HepG2 (cell line): ENCODE data around the gene TSPAN32.

Experiments
- KAT7 ChIP-seq: IDR thresholded peaks from 2 replicates; pipeline ENCODE4 v1.6.1; 2018; ENCODE audit warnings: borderline replicate concordance, missing compliant biosample characterization
- RFX5 ChIP-seq: IDR thresholded peaks from 2 replicates; pipeline ENCODE4 v1.6.1; 2011; ENCODE audit warnings: low read depth, low read length, improper control_type of control experiment
- ZBTB38 ChIP-seq: sonication (generic); formaldehyde crosslinking; IDR thresholded peaks from 2 replicates; pipeline ENCODE4 v1.5.1; 2020; ENCODE audit warnings: mild to moderate bottlenecking, missing genetic modification reagents
- ZMYM3 ChIP-seq: sonication (generic); formaldehyde crosslinking; IDR thresholded peaks from 2 replicates; pipeline ENCODE4 v1.5.1; 2020; ENCODE audit warnings: mild to moderate bottlenecking, missing genetic modification reagents
- ZNF12 ChIP-seq: sonication (generic); formaldehyde crosslinking; IDR thresholded peaks from 2 replicates; pipeline ENCODE4 v1.5.0; 2020; ENCODE audit warnings: missing genetic modification reagents
- ZNF703 ChIP-seq: sonication (generic); formaldehyde crosslinking; IDR thresholded peaks from 2 replicates; pipeline ENCODE4 v1.5.1; 2020; ENCODE audit warnings: missing genetic modification reagents, mild to moderate bottlenecking, moderate library complexity, borderline replicate concordance
- TF ChIP-seq, protein P1 (sequence below): sonication (generic); formaldehyde crosslinking; IDR thresholded peaks from 2 replicates; pipeline ENCODE4 v1.5.0; 2020; ENCODE audit warnings: mild to moderate bottlenecking, missing genetic modification reagents, moderate library complexity
- TF ChIP-seq, protein P2 (sequence below): sonication (generic); formaldehyde crosslinking; IDR thresholded peaks from 2 replicates; pipeline ENCODE4 v1.4.0; 2020; ENCODE audit warnings: missing genetic modification reagents
- TF ChIP-seq, protein P3 (sequence below): sonication (generic); formaldehyde crosslinking; IDR thresholded peaks from 2 replicates; pipeline ENCODE4 v1.8.1; 2023; ENCODE audit warnings: missing genetic modification reagents, mild to moderate bottlenecking, borderline replicate concordance
- TF ChIP-seq, protein P4 (sequence below): sonication (generic); formaldehyde crosslinking; IDR thresholded peaks from 2 replicates; pipeline ENCODE4 v1.8.1; 2023; ENCODE audit warnings: missing genetic modification reagents, inconsistent platforms, borderline replicate concordance

DNA sequence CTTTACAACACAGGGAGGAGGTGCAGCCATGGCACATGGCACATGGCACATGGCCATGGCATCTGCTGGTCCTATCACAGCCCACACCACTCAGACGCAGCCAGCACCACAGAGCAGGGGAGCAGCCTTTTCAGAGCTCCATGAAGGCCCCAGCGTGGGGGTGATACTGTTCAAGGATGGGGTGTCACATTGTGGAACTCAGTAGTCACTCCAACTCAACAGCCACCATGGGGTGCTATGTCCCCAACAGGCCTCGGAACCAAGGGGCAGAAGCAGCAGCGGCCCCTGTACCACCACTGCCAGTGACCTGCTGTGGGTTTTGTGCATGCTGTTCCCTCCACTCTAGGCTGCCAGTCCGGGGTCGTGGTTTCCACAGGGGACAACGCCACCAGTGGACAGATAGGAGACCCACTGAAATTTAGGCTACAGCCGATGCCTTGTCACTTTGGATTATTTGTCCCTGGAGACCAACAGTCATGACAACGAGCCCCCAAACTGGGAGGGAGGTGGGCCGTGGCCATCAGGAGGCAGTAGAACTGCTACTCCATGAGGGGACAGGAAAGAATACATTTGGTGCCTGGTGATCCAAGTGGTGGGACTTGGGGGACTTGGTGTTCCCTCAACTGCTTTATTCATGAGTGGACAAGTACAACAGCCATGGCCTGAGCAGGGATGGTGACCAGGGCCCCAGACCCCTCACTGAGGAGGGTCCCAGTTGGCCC is 44.9 kb downstream of the TSPAN32 start:
- TF ChIP-seq RFX5, result no peak
- no peak for TF ChIP-seq ZNF703 (CRISPR knock-in tag)
- TF ChIP-seq, protein P1, sequence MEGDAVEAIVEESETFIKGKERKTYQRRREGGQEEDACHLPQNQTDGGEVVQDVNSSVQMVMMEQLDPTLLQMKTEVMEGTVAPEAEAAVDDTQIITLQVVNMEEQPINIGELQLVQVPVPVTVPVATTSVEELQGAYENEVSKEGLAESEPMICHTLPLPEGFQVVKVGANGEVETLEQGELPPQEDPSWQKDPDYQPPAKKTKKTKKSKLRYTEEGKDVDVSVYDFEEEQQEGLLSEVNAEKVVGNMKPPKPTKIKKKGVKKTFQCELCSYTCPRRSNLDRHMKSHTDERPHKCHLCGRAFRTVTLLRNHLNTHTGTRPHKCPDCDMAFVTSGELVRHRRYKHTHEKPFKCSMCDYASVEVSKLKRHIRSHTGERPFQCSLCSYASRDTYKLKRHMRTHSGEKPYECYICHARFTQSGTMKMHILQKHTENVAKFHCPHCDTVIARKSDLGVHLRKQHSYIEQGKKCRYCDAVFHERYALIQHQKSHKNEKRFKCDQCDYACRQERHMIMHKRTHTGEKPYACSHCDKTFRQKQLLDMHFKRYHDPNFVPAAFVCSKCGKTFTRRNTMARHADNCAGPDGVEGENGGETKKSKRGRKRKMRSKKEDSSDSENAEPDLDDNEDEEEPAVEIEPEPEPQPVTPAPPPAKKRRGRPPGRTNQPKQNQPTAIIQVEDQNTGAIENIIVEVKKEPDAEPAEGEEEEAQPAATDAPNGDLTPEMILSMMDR (CRISPR knock-in tag), result no peak
- TF ChIP-seq, protein P2, sequence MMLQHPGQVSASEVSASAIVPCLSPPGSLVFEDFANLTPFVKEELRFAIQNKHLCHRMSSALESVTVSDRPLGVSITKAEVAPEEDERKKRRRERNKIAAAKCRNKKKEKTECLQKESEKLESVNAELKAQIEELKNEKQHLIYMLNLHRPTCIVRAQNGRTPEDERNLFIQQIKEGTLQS (CRISPR knock-in tag), result no peak
- TF ChIP-seq ZNF12 (CRISPR knock-in tag), result no peak
- TF ChIP-seq KAT7 (CRISPR knock-in tag), result no peak
- TF ChIP-seq, protein P3, sequence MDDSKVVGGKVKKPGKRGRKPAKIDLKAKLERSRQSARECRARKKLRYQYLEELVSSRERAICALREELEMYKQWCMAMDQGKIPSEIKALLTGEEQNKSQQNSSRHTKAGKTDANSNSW (CRISPR knock-in tag), result no peak
- TF ChIP-seq ZBTB38 (CRISPR knock-in tag), result no peak
- TF ChIP-seq, protein P4, sequence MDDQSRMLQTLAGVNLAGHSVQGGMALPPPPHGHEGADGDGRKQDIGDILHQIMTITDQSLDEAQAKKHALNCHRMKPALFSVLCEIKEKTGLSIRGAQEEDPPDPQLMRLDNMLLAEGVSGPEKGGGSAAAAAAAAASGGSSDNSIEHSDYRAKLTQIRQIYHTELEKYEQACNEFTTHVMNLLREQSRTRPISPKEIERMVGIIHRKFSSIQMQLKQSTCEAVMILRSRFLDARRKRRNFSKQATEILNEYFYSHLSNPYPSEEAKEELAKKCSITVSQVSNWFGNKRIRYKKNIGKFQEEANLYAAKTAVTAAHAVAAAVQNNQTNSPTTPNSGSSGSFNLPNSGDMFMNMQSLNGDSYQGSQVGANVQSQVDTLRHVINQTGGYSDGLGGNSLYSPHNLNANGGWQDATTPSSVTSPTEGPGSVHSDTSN, result no peak
- TF ChIP-seq ZMYM3 (CRISPR knock-in tag), result no peak
